ENCODE measurements around the gene SMAP1.

The SMAP1 gene

GRCh38 chr6:70823651-70824050, 156.0 kb downstream of the SMAP1 start:
- Histone ChIP-seq H3K36me3 (ENCODE audit: control insufficient read depth, insufficient read depth, low read length) (no peaks in the 10 kb centered on the region), H3K4me3 (ENCODE audit: low read length) (no peak overlapping the region), H3K4me1 (ENCODE audit: control insufficient read depth, insufficient read depth, low read length) (peaks cover 7% of the 10 kb centered on the region), H3K9ac (ENCODE audit: low read length) (no peak overlapping the region), H3K27me3 (ENCODE audit: control insufficient read depth, insufficient read depth, low read length) (no peaks in the 10 kb centered on the region), H3K9me3 (ENCODE audit: control insufficient read depth, low read length) (no peaks in the 10 kb centered on the region)

GRCh38 chr6:70831427-70831826, 163.7 kb downstream of the SMAP1 start:
- no peak overlapping the region for H3K9ac ChIP-seq (ENCODE audit: low read length)
- H3K27me3 ChIP-seq (ENCODE audit: control insufficient read depth, insufficient read depth, low read length) = no peaks in the 10 kb centered on the region
- no peak overlapping the region for H3K4me3 ChIP-seq (ENCODE audit: low read length)
- H3K36me3 ChIP-seq (ENCODE audit: control insufficient read depth, insufficient read depth, low read length) = no peaks in the 10 kb centered on the region
- H3K4me1 ChIP-seq (ENCODE audit: control insufficient read depth, insufficient read depth, low read length) = no peaks in the 10 kb centered on the region
- no peaks in the 10 kb centered on the region for H3K9me3 ChIP-seq (ENCODE audit: control insufficient read depth, low read length)

- Histone ChIP-seq H3K27me3 (ENCODE audit: control insufficient read depth, insufficient read depth, low read length) (no peaks in the 10 kb centered on the region), H3K9ac (ENCODE audit: low read length) (no peak overlapping the region), H3K4me1 (ENCODE audit: control insufficient read depth, insufficient read depth, low read length) (no peaks in the 10 kb centered on the region), H3K9me3 (ENCODE audit: control insufficient read depth, low read length) (no peaks in the 10 kb centered on the region), H3K36me3 (ENCODE audit: control insufficient read depth, insufficient read depth, low read length) (no peaks in the 10 kb centered on the region), H3K4me3 (ENCODE audit: low read length) (no peak overlapping the region)
Measured at GRCh38 chr6:70834520-70834919, 166.8 kb downstream of the SMAP1 start.

GRCh38 chr6:70838907-70839285, 171.2 kb downstream of the SMAP1 start:
- Histone ChIP-seq H3K4me1 (ENCODE audit: control insufficient read depth, insufficient read depth, low read length) (no peaks in the 10 kb centered on the region), H3K36me3 (ENCODE audit: control insufficient read depth, insufficient read depth, low read length) (no peaks in the 10 kb centered on the region), H3K9ac (ENCODE audit: low read length) (no peak overlapping the region), H3K9me3 (ENCODE audit: control insufficient read depth, low read length) (no peaks in the 10 kb centered on the region), H3K27me3 (ENCODE audit: control insufficient read depth, insufficient read depth, low read length) (no peaks in the 10 kb centered on the region), H3K4me3 (ENCODE audit: low read length) (no peak overlapping the region)

GRCh38 chr6:70839286-70840266, 171.9 kb downstream of the SMAP1 start:
- no peak overlapping the region for H3K4me3 ChIP-seq (ENCODE audit: low read length)
- no peaks in the 10 kb centered on the region for H3K9me3 ChIP-seq (ENCODE audit: control insufficient read depth, low read length)
- H3K36me3 ChIP-seq (ENCODE audit: control insufficient read depth, insufficient read depth, low read length) = no peaks in the 10 kb centered on the region
- no peaks in the 10 kb centered on the region for H3K4me1 ChIP-seq (ENCODE audit: control insufficient read depth, insufficient read depth, low read length)
- H3K9ac ChIP-seq (ENCODE audit: low read length) = no peak overlapping the region
- H3K27me3 ChIP-seq (ENCODE audit: control insufficient read depth, insufficient read depth, low read length) = no peaks in the 10 kb centered on the region

GRCh38 chr6:70841112-70841511, 173.4 kb downstream of the SMAP1 start:
- H3K27me3 ChIP-seq (ENCODE audit: control insufficient read depth, insufficient read depth, low read length) = no peaks in the 10 kb centered on the region
- H3K4me3 ChIP-seq (ENCODE audit: low read length) = no peak overlapping the region
- H3K9ac ChIP-seq (ENCODE audit: low read length) = no peak overlapping the region
- no peaks in the 10 kb centered on the region for H3K36me3 ChIP-seq (ENCODE audit: control insufficient read depth, insufficient read depth, low read length)
- no peaks in the 10 kb centered on the region for H3K9me3 ChIP-seq (ENCODE audit: control insufficient read depth, low read length)
- no peaks in the 10 kb centered on the region for H3K4me1 ChIP-seq (ENCODE audit: control insufficient read depth, insufficient read depth, low read length)

- no peaks in the 10 kb centered on the region for H3K27me3 ChIP-seq (ENCODE audit: control insufficient read depth, insufficient read depth, low read length)
- no peaks in the 10 kb centered on the region for H3K4me1 ChIP-seq (ENCODE audit: control insufficient read depth, insufficient read depth, low read length)
- H3K9me3 ChIP-seq (ENCODE audit: control insufficient read depth, low read length) = no peaks in the 10 kb centered on the region
Measured at GRCh38 chr6:70842541-70842940, 174.9 kb downstream of the SMAP1 start.

GRCh38 chr6:70843328-70843918, 175.7 kb downstream of the SMAP1 start:
- H3K9ac ChIP-seq (ENCODE audit: low read length) = no peak overlapping the region
- H3K4me1 ChIP-seq (ENCODE audit: control insufficient read depth, insufficient read depth, low read length) = no peaks in the 10 kb centered on the region
- no peaks in the 10 kb centered on the region for H3K9me3 ChIP-seq (ENCODE audit: control insufficient read depth, low read length)
- no peak overlapping the region for H3K4me3 ChIP-seq (ENCODE audit: low read length)
- no peaks in the 10 kb centered on the region for H3K36me3 ChIP-seq (ENCODE audit: control insufficient read depth, insufficient read depth, low read length)
- no peaks in the 10 kb centered on the region for H3K27me3 ChIP-seq (ENCODE audit: control insufficient read depth, insufficient read depth, low read length)

More at GRCh38 chr6:70842541-70842940, 174.9 kb downstream of the SMAP1 start:
- H3K9ac ChIP-seq (ENCODE audit: low read length) = no peak overlapping the region
- no peak overlapping the region for H3K4me3 ChIP-seq (ENCODE audit: low read length)
- H3K36me3 ChIP-seq (ENCODE audit: control insufficient read depth, insufficient read depth, low read length) = no peaks in the 10 kb centered on the region

GRCh38 chr6:70844301-70844700, 176.6 kb downstream of the SMAP1 start:
- no peaks in the 10 kb centered on the region for H3K4me1 ChIP-seq (ENCODE audit: control insufficient read depth, insufficient read depth, low read length)
- no peak overlapping the region for H3K9ac ChIP-seq (ENCODE audit: low read length)
- H3K27me3 ChIP-seq (ENCODE audit: control insufficient read depth, insufficient read depth, low read length) = no peaks in the 10 kb centered on the region
- no peak overlapping the region for H3K4me3 ChIP-seq (ENCODE audit: low read length)
- H3K36me3 ChIP-seq (ENCODE audit: control insufficient read depth, insufficient read depth, low read length) = no peaks in the 10 kb centered on the region
- H3K9me3 ChIP-seq (ENCODE audit: control insufficient read depth, low read length) = no peaks in the 10 kb centered on the region

GRCh38 chr6:70846207-70846835, 178.6 kb downstream of the SMAP1 start:
- no peaks in the 10 kb centered on the region for H3K36me3 ChIP-seq (ENCODE audit: control insufficient read depth, insufficient read depth, low read length)
- no peaks in the 10 kb centered on the region for H3K9me3 ChIP-seq (ENCODE audit: control insufficient read depth, low read length)
- H3K27me3 ChIP-seq (ENCODE audit: control insufficient read depth, insufficient read depth, low read length) = no peaks in the 10 kb centered on the region
- no peaks in the 10 kb centered on the region for H3K4me1 ChIP-seq (ENCODE audit: control insufficient read depth, insufficient read depth, low read length)
- H3K9ac ChIP-seq (ENCODE audit: low read length) = no peak overlapping the region
- no peak overlapping the region for H3K4me3 ChIP-seq (ENCODE audit: low read length)

GRCh38 chr6:70847106-70848084, 179.7 kb downstream of the SMAP1 start:
- Histone ChIP-seq H3K4me3 (ENCODE audit: low read length) (no peak overlapping the region), H3K36me3 (ENCODE audit: control insufficient read depth, insufficient read depth, low read length) (no peaks in the 10 kb centered on the region), H3K4me1 (ENCODE audit: control insufficient read depth, insufficient read depth, low read length) (no peaks in the 10 kb centered on the region), H3K27me3 (ENCODE audit: control insufficient read depth, insufficient read depth, low read length) (no peaks in the 10 kb centered on the region), H3K9ac (ENCODE audit: low read length) (no peak overlapping the region), H3K9me3 (ENCODE audit: control insufficient read depth, low read length) (no peaks in the 10 kb centered on the region)
